SK-N-MC (cell line): ENCODE measurements around the gene AIMP1.
"Not testable (repeated sequence)": the region's sequence is repeated elsewhere in the genome, so short reads cannot be mapped to it uniquely, and the experiment has no call there.

ENCODE experiments used
- DNase-seq: peaks from one replicate; pipeline ENCODE4 v3.0.0-alpha.2; 2011; ENCODE audit warnings: low read depth, low spot score
- H3K27ac ChIP-seq: fragments of 200-600 bp; sonication (generic); 2 replicates; pipeline ENCODE4 v1.5.1; 2016; ENCODE audit warnings: mixed run types
- H3K36me3 ChIP-seq: fragments of 200-600 bp; sonication (generic); 2 replicates; pipeline ENCODE4 v1.6.1; 2017; ENCODE audit warnings: antibody characterized with exemption, low read length, mixed read lengths; ENCODE audit not compliant: insufficient read depth
- H3K4me3 ChIP-seq: fragments of 200-600 bp; sonication (generic); 2 replicates; pipeline ENCODE4 v1.5.1; 2016
- H3K9ac ChIP-seq: fragments of 200-600 bp; sonication (generic); 2 replicates; pipeline ENCODE4 v1.8.0; 2017; ENCODE audit warnings: mixed run types, mixed read lengths; ENCODE audit not compliant: insufficient read length
- H3K9me3 ChIP-seq: fragments of 200-600 bp; sonication (generic); 2 replicates; pipeline ENCODE4 v1.6.1; 2017; ENCODE audit warnings: low read depth, mild to moderate bottlenecking, antibody characterized with exemption, low read length, moderate library complexity, mixed read lengths
- EZH2 ChIP-seq: fragments of 200-600 bp; sonication (generic); IDR thresholded peaks from one replicate; pipeline ENCODE4 v1.6.1; 2017; ENCODE audit warnings: antibody characterized with exemption
- FOXP2 ChIP-seq: optimal IDR thresholded peaks from 2 replicates; pipeline ENCODE3; 2011; ENCODE audit warnings: mild to moderate bottlenecking, moderate library complexity; ENCODE audit not compliant: insufficient read depth; ENCODE audit errors: extremely low read length, control extremely low read depth
- POLR2AphosphoS5 ChIP-seq: IDR thresholded peaks from 2 replicates; pipeline ENCODE4 v1.6.1; 2012; ENCODE audit warnings: mild to moderate bottlenecking, low read depth, low read length, borderline replicate concordance

Gene AIMP1

DNA sequence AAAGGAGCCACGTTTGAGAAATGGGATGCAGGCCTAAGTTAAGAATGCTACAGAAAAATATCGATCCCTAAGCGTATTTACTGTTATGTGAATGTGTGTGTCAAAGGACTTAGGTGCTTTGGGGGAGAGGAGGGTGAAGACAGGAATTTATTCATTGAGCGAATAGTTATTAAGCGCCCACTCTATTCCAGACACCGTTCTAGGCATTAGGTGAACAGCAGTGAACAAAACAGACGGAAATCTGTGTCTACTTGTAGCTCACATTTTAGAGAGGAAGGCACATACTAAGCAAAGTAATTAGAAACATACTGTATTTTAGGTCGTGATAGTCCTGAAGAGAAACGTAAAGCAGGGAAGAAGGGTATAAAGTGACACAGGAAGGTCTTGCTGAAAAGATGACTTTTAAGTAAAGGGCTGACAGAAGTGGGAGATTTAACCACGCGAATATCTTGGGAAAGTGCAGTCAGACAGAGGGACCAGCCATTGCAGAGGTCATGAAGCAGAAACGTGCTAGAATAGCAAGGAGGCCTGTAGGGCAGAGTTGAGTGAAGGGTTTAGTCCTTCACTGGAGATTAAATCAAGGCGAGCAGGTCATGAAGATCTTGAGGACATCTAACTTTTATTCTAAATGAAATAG lies 541 bp downstream of the AIMP1 start:
- Histone ChIP-seq H3K9ac (peak overlapping the region; percentile 98), H3K36me3 (peaks cover 7% of the 10 kb centered on the region), H3K4me3 (peak overlapping the region; percentile 96), H3K9me3 (no peaks in the 10 kb centered on the region), H3K27ac (peak overlapping the region; percentile 96)
- no peak for DNase-seq
- no peak for TF ChIP-seq POLR2AphosphoS5
- no peak for TF ChIP-seq EZH2
- TF ChIP-seq FOXP2: no peak

- peak overlapping the region; percentile 96 for H3K4me3 ChIP-seq
- no peaks in the 10 kb centered on the region for H3K9me3 ChIP-seq
- peaks cover 7% of the 10 kb centered on the region for H3K36me3 ChIP-seq
- TF ChIP-seq EZH2 (no peak), POLR2AphosphoS5 (no peak), FOXP2 (no peak)
- no peak overlapping the region for H3K27ac ChIP-seq
- H3K9ac ChIP-seq: peak overlapping the region; percentile 98
- DNase-seq: no peak
Measured at GRCh38 chr4:106317815-106318214, 1.5 kb downstream of the AIMP1 start.

DNA sequence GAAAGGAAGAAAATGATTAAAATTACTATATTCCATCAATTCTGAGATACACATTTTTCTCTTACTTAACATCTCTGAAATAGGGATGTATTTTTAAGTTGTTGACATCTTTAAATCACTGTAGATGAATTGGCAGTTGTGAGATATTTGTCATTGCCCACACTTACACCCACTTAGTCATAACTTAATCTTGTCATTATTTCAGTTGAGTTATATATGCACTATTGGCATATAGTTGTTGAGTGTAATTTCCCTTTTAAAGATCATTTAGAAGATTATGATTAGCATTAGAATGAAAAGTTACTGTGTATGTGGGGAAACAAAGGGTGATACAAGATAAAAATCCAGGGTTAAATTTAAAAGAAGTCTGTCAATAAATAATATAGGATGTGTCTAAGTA lies 2.2 kb downstream of the AIMP1 start:
- DNase-seq: no peak
- Histone ChIP-seq H3K27ac (no peak overlapping the region), H3K9ac (peak overlapping the region; percentile 52), H3K9me3 (no peaks in the 10 kb centered on the region), H3K36me3 (peaks cover 7% of the 10 kb centered on the region), H3K4me3 (peak overlapping the region; percentile 96)
- TF ChIP-seq EZH2: no peak
- TF ChIP-seq FOXP2: no peak
- no peak for TF ChIP-seq POLR2AphosphoS5

DNA sequence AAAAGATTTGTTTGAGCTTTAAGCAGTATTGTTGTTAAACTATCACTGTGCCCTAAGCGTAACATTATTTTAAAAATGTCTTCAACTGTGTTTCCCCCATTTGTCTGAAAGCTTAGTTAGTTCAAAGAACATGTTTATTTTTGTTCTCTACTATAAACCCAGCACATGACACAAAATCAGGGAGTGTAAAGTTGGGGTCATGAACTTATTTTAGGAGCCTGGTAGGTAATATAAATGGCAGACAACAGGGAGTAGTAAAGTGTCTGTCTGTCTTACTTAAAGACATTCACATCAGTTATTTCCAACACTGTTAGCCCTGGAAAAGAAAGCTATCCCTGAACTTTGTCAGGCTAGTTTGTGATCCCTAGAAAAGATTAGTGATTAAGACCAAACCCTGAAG lies 3.9 kb downstream of the AIMP1 start:
- no peak for TF ChIP-seq POLR2AphosphoS5
- TF ChIP-seq EZH2: no peak
- TF ChIP-seq FOXP2: no peak
- no peak for DNase-seq
- H3K36me3 ChIP-seq: peaks cover 15% of the 10 kb centered on the region

GRCh38 chr4:106321168-106321567 lies 4.8 kb downstream of the AIMP1 start:
- H3K4me3 ChIP-seq, H3K9me3 ChIP-seq, DNase-seq, H3K27ac ChIP-seq, H3K9ac ChIP-seq: not testable (repeated sequence)
- peaks cover 18% of the 10 kb centered on the region for H3K36me3 ChIP-seq

More for the DNA sequence above, 3.9 kb downstream of the AIMP1 start:
- Histone ChIP-seq H3K27ac (no peak overlapping the region), H3K9ac (no peak overlapping the region), H3K4me3 (no peak overlapping the region), H3K9me3 (no peaks in the 10 kb centered on the region)

DNA sequence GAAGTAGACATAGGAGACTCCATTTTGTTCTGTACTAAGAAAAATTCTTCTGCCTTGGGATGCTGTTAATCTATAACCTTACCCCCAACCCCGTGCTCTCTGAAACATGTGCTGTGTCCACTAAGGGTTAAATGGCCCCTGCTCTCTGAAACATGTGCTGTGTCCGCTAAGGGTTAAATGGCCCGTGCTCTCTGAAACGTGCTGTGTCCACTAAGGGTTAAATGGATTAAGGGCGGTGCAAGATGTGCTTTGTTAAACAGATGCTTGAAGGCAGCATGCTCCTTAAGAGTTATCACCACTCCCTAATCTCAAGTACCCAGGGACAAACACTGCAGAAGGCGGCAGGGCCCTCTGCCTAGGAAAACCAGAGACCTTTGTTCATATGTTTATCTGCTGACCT lies 5.5 kb downstream of the AIMP1 start:
- H3K9ac ChIP-seq, H3K9me3 ChIP-seq, H3K4me3 ChIP-seq, H3K27ac ChIP-seq, DNase-seq: not testable (repeated sequence)
- H3K36me3 ChIP-seq: peaks cover 23% of the 10 kb centered on the region

DNA sequence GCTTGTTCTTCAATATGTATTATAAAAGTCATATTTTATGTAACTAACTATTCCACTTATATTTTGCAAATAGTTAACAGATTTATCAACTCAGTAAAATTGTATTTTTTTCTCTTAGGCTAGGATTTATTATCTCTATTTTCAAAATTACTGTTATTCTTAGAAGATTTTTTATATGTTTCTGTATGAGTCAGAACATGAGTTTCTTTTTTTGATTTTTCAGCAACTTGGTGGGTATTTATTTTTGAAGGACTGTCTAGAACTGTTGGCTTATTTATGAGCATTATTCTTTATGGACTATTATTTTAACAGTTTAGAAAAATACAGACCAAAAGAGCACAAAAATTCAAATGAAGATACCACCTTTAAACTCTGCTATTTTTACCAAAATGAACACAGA lies 6.8 kb downstream of the AIMP1 start:
- Histone ChIP-seq H3K4me3 (no peak overlapping the region), H3K36me3 (peaks cover 36% of the 10 kb centered on the region), H3K9me3 (no peaks in the 10 kb centered on the region), H3K27ac (peak overlapping the region; percentile 3; the same call in 1 of the 2 replicates), H3K9ac (no peak overlapping the region)
- TF ChIP-seq EZH2: no peak
- TF ChIP-seq POLR2AphosphoS5: no peak
- no peak for TF ChIP-seq FOXP2
- no peak for DNase-seq

GRCh38 chr4:106325800-106326199 lies 9.4 kb downstream of the AIMP1 start:
- no peak for DNase-seq
- H3K9me3 ChIP-seq: no peaks in the 10 kb centered on the region
- no peak overlapping the region for H3K4me3 ChIP-seq
- peaks cover 51% of the 10 kb centered on the region for H3K36me3 ChIP-seq
- no peak overlapping the region for H3K9ac ChIP-seq
- TF ChIP-seq POLR2AphosphoS5 (no peak), EZH2 (no peak), FOXP2 (no peak)
- H3K27ac ChIP-seq: no peak overlapping the region

GRCh38 chr4:106329041-106329618 lies 12.8 kb downstream of the AIMP1 start:
- no peak overlapping the region for H3K27ac ChIP-seq
- no peak overlapping the region for H3K4me3 ChIP-seq
- TF ChIP-seq FOXP2 (no peak), EZH2 (no peak), POLR2AphosphoS5 (no peak)
- peaks cover 79% of the 10 kb centered on the region for H3K36me3 ChIP-seq
- H3K9me3 ChIP-seq: no peaks in the 10 kb centered on the region
- peak; percentile 45 for DNase-seq
- no peak overlapping the region for H3K9ac ChIP-seq
